ENCODE results near the gene MACO1. TPM values are rescaled to one million over a fixed set of nuclear protein-coding genes. Genes with fewer than 3 reads are reported as not detected.

The MACO1 gene
- total and polyA plus RNA-seq, 2 of the 8 experiments (the other 6 are each of a cell fraction or from before 2014, with no cell fraction given), result 3.5 to 15.1 TPM

DNA sequence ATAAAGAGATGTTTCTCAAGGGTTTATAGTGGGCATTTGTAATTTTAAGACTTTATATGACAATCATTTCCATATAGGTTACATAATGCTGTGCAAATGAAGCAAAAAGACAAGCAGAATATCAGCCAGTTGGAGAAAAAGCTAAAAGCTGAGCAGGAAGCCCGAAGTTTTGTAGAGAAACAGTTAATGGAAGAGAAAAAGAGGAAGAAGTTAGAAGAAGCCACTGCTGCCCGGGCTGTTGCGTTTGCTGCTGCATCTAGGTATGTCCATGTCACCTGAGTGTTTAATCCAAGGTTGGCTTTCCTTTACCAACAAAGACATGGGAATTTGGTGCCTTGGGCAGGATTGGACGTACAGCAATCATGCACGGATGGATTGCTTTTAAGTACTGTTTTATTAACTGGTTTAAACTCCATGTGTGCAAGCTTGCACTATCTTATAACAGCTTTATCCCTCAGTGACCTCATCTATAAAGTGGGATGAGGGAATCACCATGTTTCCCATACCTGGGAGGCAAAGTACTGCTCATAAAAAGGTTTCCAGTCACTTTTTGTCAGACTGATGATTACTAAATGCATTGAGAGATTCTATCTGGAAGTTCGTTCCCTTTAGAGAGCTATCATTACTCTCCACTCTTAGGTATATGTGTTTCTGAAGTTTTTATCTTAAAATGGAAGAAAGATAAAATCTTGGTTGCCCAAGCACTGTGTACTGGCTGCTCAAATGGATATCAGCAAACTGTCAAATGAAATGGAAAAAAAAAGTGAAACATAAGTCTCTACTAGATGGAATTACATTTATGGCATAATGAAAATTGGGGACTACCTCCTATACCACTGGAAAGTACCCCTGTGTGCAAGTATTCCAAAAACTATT is 55.1 kb downstream of the MACO1 start:
- Histone ChIP-seq H2BK120ac (replicated peaks; ENCODE audit: low read depth, low read length) (no peak overlapping the region), H4K5ac (ENCODE audit: insufficient read length, low read depth, low read length) (no peak overlapping the region), H3K56ac (replicated peaks; ENCODE audit: insufficient read length, low read depth, low read length) (no peak overlapping the region), H2BK12ac (ENCODE audit: low read depth, low read length) (no peak overlapping the region), H3K4ac (replicated peaks; ENCODE audit: insufficient read length, low read depth, low read length) (no peak overlapping the region), H4K91ac (replicated peaks; ENCODE audit: insufficient read length, low read length) (no peak overlapping the region), H4K8ac (ENCODE audit: extremely low read depth, insufficient read depth, low read length) (no peak overlapping the region), H3K36me3 (ENCODE audit: control insufficient read depth in 2 of 4, insufficient read depth in 4 of 4, low read length in 3 of 4) (peaks cover 0 to 13% (median under 1%) of the 10 kb centered on the region in 4 experiments; a peak in 2 of 8 replicates), H3K14ac (ENCODE audit: insufficient read length) (no peak overlapping the region), H3K27ac (ENCODE audit: low read depth, low read length) (no peak overlapping the region), H3K23ac (ENCODE audit: insufficient read length) (no peak overlapping the region), H3K23me2 (ENCODE audit: low read depth, low read length) (no peaks in the 10 kb centered on the region), H3K79me1 (ENCODE audit: low read depth, low read length) (0 out of 2 replicates have a peak, but pooled peaks cover 2% of the 10 kb centered on the region), H4K20me1 (replicated peaks in 1 of 2; ENCODE audit: control insufficient read depth in 1 of 2, insufficient read depth in 2 of 2, low read length in 2 of 2) (peaks cover 0 to 5% of the 10 kb centered on the region in 2 experiments), H3K27me3 (replicated peaks in 1 of 4; ENCODE audit: control insufficient read depth in 3 of 4, extremely low read depth in 1 of 4, insufficient read depth in 3 of 4, low read length in 3 of 4) (no peaks in the 10 kb centered on the region), H2BK15ac (ENCODE audit: low read length) (no peak overlapping the region), H2BK5ac (ENCODE audit: low read depth, low read length) (no peak overlapping the region), H3K79me2 (ENCODE audit: control insufficient read depth in 1 of 2, insufficient read depth in 2 of 2, low read length in 2 of 2) (no peaks in the 10 kb centered on the region), H3K4me1 (replicated peaks in 1 of 4; ENCODE audit: control insufficient read depth in 3 of 4, insufficient read depth in 4 of 4, low read length in 3 of 4) (peaks cover 0 to 9% (median 6%) of the 10 kb centered on the region in 4 experiments; a peak in 4 of 7 replicates), H3K18ac (ENCODE audit: extremely low read depth, low read length) (no peak overlapping the region), H3K4me3 (ENCODE audit: extremely low read depth in 1 of 4, insufficient read depth in 2 of 4, low read depth in 3 of 4, low read length in 4 of 4) (no peak overlapping the region), H3K9me3 (ENCODE audit: insufficient read depth in 2 of 2, low read depth in 1 of 2, low read length in 1 of 2) (no peaks in the 10 kb centered on the region), H2AFZ (ENCODE audit: low read length) (no peak overlapping the region), H2AK5ac (ENCODE audit: low read depth, low read length) (no peak overlapping the region), H2BK20ac (ENCODE audit: low read length) (no peak overlapping the region), H3K4me2 (ENCODE audit: insufficient read depth in 1 of 2, low read depth in 2 of 2, low read length in 2 of 2) (no peak overlapping the region), H3K9ac (replicated peaks in 1 of 4; ENCODE audit: extremely low read depth in 1 of 4, low read depth in 3 of 4, low read length in 3 of 4) (no peak overlapping the region)
- CTCF ChIA-PET (ENCODE audit: partially characterized antibody), result interaction anchor here (0.6 to 10.8 kb wide), 11 partner anchors 8 to 115 kb away, joined by 3 to 93 read pairs (median 5); no protein-coding TSS in a partner anchor
- POLR2A ChIA-PET (ENCODE audit: partially characterized antibody), result no interaction called here
- FAIRE-seq (no peak), DNase-seq (ENCODE audit: low read depth in 1 of 2, low spot score in 2 of 2) (no peak)
- TF ChIP-seq BRCA1 (IDR thresholded peaks at IDR 0.05; ENCODE audit: low read depth, low read length) (no peak), RFX5 (IDR thresholded peaks at IDR 0.05; ENCODE audit: borderline replicate concordance, low read depth, low read length) (no peak), SP1 (IDR thresholded peaks at IDR 0.05; ENCODE audit: low read depth, low read length) (no peak), HDAC6 (IDR thresholded peaks at IDR 0.05; ENCODE audit: low read depth, low read length) (no peak)
- 88% methylated on average over 6 of the region's 6 CpGs; no CpG with 5 or more reads in 1 of the 2 experiments for WGBS, 2 experiments (ENCODE audit: extremely low coverage in 1 of 2, insufficient coverage in 1 of 2, insufficient read length in 1 of 2, insufficient replicate concordance in 2 of 2, low coverage in 1 of 2, low lambda C conversion rate in 2 of 2, missing lambda C conversion rate in 1 of 2)
